Activated T-helper 17 cell treated with anti-CD3 and anti-CD28 coated beads, Interleukin-2, amount 50 U/mL, for 72 hours (primary cell): Measurements from ENCODE around the gene CACNG6. TPM values are rescaled to one million over a fixed set of nuclear protein-coding genes. Genes with fewer than 3 reads are reported as not detected.
A peak's percentile ranks its signal among the peaks of the same experiment; 100 is the strongest.
"Not testable (repeated sequence)": the region's sequence is repeated elsewhere in the genome, so short reads cannot be mapped to it uniquely, and the experiment has no call there.

Experiments
- ATAC-seq: fragments of 150-1000 bp; cut with Tn5 transposase; replicated peaks from 2 replicates; pipeline ENCODE4 v1.10.0; 2021; ENCODE audit warnings: mild to moderate bottlenecking, moderate library complexity
- H3K27ac Mint-ChIP-seq: one replicate; pipeline ENCODE4 v1.8.0; 2022; ENCODE audit warnings: mixed read lengths
- H3K27me3 Mint-ChIP-seq: one replicate; pipeline ENCODE4 v1.8.0; 2022; ENCODE audit warnings: mixed read lengths
- H3K36me3 Mint-ChIP-seq: one replicate; pipeline ENCODE4 v1.8.0; 2022; ENCODE audit warnings: low read depth, mild to moderate bottlenecking, mixed read lengths
- H3K4me1 Mint-ChIP-seq: one replicate; pipeline ENCODE4 v1.8.0; 2022; ENCODE audit warnings: mixed read lengths
- H3K4me3 Mint-ChIP-seq: one replicate; pipeline ENCODE4 v1.8.0; 2022; ENCODE audit warnings: mild to moderate bottlenecking, mixed read lengths
- H3K9me3 Mint-ChIP-seq: one replicate; pipeline ENCODE4 v1.8.0; 2022; ENCODE audit warnings: mixed read lengths
- total RNA-seq, 2 donors: library from RNA; stranded (reverse); gene quantifications; one replicate each; pipeline ENCODE4 v1.2.3, GENCODE V29; 2022

The CACNG6 gene, protein sequence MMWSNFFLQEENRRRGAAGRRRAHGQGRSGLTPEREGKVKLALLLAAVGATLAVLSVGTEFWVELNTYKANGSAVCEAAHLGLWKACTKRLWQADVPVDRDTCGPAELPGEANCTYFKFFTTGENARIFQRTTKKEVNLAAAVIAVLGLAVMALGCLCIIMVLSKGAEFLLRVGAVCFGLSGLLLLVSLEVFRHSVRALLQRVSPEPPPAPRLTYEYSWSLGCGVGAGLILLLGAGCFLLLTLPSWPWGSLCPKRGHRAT
- not detected for total RNA-seq

DNA sequence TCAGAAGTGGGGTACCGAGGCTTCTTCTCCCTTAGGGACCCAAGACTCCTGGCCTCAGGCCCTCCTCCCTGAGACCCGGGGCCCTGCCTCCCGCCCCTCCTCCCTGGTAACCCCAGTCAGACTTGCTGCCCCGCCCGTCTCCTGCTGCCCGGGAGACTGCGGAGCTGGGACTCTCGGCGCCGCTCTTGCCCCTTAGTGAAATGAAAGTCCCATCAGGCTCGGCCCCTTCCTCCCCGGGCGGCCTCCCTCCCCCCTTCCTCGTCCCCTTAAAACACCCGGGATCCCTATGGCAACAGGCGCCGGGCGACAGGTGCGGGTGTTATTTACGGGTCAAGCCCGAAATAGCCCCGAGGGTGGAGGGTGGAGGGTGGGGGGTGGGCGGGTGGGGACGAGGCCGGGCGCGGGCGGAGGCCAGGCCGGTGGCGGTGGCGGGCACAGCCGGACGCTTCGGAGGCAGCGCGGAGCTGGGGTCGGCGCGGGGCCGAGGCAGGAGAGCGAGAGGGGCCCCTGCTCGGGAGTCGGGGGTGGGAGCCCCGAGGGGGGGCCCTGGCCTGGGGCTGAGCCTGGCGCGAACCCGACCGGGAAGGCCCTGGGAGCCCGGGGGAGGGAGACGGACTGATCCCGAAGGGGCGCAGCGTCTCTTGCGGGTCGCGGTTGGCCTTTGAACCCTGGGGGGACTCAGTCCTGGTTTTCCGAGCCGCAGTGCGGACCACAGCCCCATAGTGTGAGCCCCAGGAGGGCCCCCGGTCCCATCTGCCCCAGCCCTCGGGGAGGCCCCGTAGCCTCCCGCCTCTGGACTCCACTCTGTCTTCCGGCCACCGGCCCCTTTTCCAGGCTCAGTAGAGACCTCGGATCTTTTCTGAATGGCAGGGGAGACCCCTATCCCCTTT lies at the start of gene CACNG6:
TSS of gene CACNG6 (plus strand) at position 414 of the 890 bp plus-strand sequence. CDS start 1,241 bp downstream, outside the sequence.
- Mint-ChIP-seq H3K27ac (no peak within 1 kb of the TSS), H3K9me3 (no peaks in the 10 kb centered on the region), H3K4me1 (no peaks in the 10 kb centered on the region), H3K36me3 (no peaks in the 10 kb centered on the region), H3K4me3 (peak within 1 kb of the TSS; percentile 53), H3K27me3 (peaks cover 41% of the 10 kb centered on the region)
- ATAC-seq, result no peak

DNA sequence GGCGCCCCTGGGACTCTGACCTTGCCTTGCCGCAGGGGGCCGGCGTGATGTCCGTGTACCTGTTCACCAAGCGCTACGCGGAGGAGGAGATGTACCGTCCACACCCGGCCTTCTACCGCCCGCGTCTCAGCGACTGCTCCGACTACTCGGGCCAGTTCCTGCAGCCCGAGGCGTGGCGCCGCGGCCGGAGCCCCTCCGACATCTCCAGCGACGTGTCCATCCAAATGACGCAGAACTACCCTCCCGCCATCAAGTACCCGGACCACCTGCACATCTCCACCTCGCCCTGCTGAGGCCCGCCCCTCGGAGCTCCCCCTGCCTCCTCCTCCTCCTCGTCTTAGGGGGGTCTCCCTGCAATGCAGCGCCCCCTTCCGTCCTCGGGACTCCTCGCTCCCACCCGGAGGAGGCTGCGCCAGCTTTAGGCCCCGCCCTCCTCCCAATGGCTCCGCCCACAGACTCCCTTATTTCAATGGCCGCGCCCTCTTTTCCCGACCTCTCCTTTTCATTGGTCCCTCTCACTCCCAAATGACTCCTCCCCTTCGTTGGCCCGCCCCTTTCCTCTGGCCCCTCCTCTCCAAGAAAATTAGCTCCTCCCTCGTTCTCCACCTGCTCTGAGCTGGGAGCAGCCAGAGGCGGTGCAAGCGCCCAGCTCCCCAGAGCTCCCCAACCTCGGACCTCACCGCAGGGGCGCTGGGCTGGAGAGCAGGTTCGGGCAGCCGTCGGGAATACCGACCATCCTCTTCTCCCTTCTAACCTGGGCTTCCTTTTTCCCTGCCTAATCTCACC lies 49.2 kb upstream of the CACNG6 start:
- no peaks in the 10 kb centered on the region for H3K4me1 Mint-ChIP-seq
- H3K9me3 Mint-ChIP-seq, result no peaks in the 10 kb centered on the region
- H3K4me3 Mint-ChIP-seq, result no peak overlapping the region
- H3K27ac Mint-ChIP-seq, result no peak overlapping the region
- H3K27me3 Mint-ChIP-seq, result peaks cover 60% of the 10 kb centered on the region
- ATAC-seq, result no peak
- H3K36me3 Mint-ChIP-seq, result no peaks in the 10 kb centered on the region

DNA sequence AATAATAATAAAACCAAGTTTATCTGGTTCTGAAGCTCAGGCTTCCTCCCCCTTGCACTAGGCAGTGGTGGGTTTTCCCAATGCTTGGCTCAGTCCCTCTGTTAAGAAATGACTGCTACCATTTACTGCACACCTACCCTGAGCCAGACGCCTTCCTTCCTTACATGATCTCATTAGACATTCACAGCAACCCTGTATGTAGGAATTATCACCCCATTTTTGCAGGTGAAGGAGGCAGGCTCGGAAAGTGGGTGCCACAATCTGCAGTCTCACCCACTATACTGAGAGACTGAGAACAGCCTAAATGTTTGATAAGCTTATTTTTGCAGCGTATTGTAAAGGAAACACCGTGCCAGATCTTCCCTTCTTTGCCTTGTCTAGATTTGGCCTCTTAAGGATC lies 47.0 kb upstream of the CACNG6 start:
- no peaks in the 10 kb centered on the region for H3K36me3 Mint-ChIP-seq
- ATAC-seq, result no peak
- H3K4me1 Mint-ChIP-seq, result no peaks in the 10 kb centered on the region
- H3K27ac Mint-ChIP-seq, result no peak overlapping the region
- no peak overlapping the region for H3K4me3 Mint-ChIP-seq
- peaks cover 50% of the 10 kb centered on the region for H3K27me3 Mint-ChIP-seq
- H3K9me3 Mint-ChIP-seq, result no peaks in the 10 kb centered on the region

DNA sequence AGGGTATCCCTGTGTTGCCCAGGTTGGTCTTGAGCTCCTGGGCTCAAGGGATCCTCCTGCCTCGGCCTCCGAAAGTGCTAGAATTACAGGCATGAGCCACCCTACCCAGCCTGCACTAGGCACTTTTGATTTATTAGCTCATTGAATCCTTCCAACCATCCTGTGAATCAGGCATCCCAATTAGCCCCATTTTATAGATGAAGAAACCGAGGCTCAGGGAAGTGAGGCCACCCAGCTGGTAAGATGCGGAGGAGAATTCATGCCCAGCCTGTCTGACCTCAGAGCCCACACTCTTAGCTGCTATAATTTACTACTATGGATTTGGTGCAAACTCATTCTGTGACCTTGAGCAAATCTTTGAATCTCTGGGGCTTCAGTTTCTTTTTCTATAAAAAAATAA lies 46.5 kb upstream of the CACNG6 start:
- Mint-ChIP-seq H3K9me3 (no peaks in the 10 kb centered on the region), H3K4me1 (no peaks in the 10 kb centered on the region), H3K27me3 (peaks cover 45% of the 10 kb centered on the region), H3K4me3 (no peak overlapping the region), H3K36me3 (no peaks in the 10 kb centered on the region), H3K27ac (no peak overlapping the region)
- no peak for ATAC-seq

DNA sequence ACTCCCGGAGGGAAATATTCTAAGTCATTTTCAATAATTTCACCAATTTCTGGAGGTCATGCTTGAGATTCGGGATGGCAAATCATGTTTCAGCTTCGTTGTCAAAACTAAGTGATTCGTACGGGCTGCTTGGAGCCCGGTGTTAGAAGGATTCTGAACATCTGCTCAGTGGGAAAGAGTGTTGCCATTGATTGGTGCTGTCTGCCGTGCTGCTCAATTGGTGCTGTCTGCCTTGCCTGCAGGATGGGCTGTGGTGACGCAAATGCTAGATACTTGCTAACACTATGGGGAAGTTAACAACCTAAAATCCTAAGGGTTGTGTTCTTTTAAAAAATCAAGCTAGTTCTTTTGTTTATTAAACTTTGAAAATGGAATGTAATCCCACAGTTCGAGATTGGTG lies 46.0 kb upstream of the CACNG6 start:
- no peaks in the 10 kb centered on the region for H3K4me1 Mint-ChIP-seq
- no peak for ATAC-seq
- H3K27ac Mint-ChIP-seq, result no peak overlapping the region
- H3K9me3 Mint-ChIP-seq, result no peaks in the 10 kb centered on the region
- no peaks in the 10 kb centered on the region for H3K36me3 Mint-ChIP-seq
- H3K4me3 Mint-ChIP-seq, result no peak overlapping the region
- peaks cover 40% of the 10 kb centered on the region for H3K27me3 Mint-ChIP-seq

DNA sequence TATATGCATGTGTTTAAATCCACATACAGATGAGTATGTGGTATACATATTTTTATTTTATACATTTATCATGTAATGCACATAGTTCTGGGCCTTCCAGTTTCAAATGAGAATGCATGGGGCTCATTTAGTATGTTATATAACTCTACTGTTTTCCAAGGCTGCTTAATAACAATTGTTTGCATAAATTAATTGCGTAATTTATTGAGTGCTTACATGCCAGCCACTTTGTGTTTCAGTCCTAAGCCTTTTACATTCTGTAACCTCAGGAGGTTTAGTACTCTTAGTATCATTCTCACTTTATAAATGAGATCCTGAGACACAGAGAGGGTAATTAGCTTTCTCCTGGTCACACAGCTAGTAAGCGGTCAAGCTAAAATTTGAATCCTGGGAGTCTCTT lies 45.4 kb upstream of the CACNG6 start:
- ATAC-seq, result no peak
- H3K9me3 Mint-ChIP-seq, result no peaks in the 10 kb centered on the region

DNA sequence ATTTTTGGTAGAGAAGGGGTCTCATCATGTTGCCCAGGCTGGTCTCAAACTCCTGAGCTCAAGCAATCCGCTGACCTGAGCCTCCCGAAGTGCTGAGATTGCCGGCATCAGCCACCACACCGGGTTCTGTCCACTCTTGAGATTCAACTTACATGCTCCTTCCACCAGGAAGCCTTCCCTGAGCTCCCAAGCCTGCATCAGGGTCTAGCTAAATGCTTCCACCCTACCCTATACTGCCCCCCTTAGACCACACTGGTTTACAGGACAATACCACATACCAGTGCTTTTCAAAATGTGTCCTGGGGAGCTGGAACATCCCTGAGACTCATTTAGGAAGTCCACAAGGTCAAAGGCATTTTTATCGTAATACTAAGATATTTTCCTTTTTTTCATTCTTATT lies 43.8 kb upstream of the CACNG6 start:
- H3K27me3 Mint-ChIP-seq, result peaks cover 38% of the 10 kb centered on the region
- ATAC-seq, result no peak
- H3K9me3 Mint-ChIP-seq, result no peaks in the 10 kb centered on the region
- H3K4me1 Mint-ChIP-seq, result no peaks in the 10 kb centered on the region
- H3K27ac Mint-ChIP-seq, result no peak overlapping the region
- no peaks in the 10 kb centered on the region for H3K36me3 Mint-ChIP-seq
- H3K4me3 Mint-ChIP-seq, result no peak overlapping the region

More for the DNA sequence above, 45.4 kb upstream of the CACNG6 start:
- H3K27me3 Mint-ChIP-seq, result peaks cover 37% of the 10 kb centered on the region
- H3K4me3 Mint-ChIP-seq, result no peak overlapping the region
- no peaks in the 10 kb centered on the region for H3K36me3 Mint-ChIP-seq
- H3K27ac Mint-ChIP-seq, result no peak overlapping the region
- no peaks in the 10 kb centered on the region for H3K4me1 Mint-ChIP-seq

DNA sequence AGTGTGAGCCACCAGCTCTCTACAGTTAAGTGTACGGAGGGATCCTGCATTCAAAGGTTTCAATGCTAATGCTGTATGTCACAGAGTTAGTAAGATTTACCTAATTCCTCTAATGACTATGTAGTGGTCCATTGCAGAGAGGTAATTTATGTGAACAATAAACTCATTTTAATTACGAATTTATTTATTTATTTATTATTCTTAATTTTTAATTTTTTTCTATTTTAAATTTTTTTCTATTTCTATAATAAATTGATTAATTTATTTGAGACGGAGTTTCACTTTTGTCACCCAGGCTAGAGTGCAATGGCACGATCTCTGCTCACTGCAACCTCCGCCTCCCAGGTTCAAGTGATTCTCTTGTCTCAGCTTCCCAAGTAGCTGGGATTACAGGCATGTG lies 42.8 kb upstream of the CACNG6 start:
- ATAC-seq, H3K36me3 Mint-ChIP-seq, H3K9me3 Mint-ChIP-seq, H3K4me1 Mint-ChIP-seq, H3K4me3 Mint-ChIP-seq, H3K27ac Mint-ChIP-seq: not testable (repeated sequence)
- peaks cover 30% of the 10 kb centered on the region for H3K27me3 Mint-ChIP-seq

DNA sequence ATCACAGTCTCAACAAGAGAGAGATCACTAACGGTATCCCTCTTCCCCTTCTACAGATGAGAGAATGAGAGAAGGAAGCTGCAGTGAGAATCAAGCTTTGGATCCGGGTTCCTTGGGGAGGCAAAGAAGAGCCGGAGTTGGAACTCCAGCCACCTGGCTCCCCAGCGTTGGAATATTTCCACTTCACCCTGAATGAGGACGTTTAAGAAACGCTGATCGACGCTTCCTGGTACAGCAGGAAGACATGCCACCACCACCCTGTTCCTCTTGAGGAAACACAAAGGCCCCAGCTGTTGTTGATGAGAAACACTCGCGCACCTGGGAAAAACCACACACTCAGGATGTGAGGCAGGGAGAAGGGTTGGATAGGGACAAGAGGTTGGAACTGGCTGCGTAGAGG lies 40.0 kb upstream of the CACNG6 start:
- Mint-ChIP-seq H3K9me3 (no peaks in the 10 kb centered on the region), H3K27ac (no peak overlapping the region), H3K36me3 (no peaks in the 10 kb centered on the region), H3K27me3 (peaks cover 21% of the 10 kb centered on the region), H3K4me1 (no peaks in the 10 kb centered on the region), H3K4me3 (no peak overlapping the region)
- no peak for ATAC-seq

DNA sequence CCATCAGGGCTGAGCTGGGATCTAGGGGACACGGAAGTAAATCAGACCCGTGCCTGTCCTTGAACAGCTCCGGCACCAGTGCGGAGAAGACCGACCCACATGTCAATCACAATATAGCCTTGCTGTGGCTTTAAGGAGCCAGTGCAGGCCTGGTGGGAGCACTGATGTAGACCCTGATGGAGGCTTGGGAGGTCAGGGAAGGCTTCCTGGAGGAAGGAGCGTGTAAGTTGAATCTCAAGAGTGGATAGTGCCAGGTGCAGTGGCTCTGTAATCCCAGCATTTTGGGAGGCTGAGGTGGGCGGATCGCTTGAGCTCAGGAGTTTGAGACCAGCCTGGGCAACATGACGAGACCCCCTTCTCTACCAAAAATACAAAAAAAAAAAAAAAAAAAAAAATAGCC lies 39.5 kb upstream of the CACNG6 start:
- no peak for ATAC-seq
- Mint-ChIP-seq H3K4me1 (no peaks in the 10 kb centered on the region), H3K4me3 (no peak overlapping the region)

DNA sequence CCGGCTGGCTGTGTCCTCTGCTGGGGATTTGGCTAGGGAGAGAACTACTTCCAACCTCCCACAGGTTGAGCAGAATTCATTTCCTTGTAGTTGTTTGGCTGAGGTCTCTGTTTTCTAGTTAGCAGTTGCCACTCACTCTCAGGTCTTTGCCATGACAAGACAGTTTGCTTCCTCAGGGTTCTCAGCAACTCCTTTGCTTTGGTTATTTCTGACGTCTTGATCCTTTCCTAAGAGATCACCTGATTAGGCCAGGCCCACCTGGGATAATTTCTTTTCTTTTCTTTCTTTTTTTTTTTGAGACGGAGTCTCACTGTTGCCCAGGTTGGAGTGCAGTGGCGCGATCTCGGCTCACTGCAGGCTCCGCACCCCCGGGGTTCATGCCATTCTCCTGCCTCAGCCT lies 38.1 kb upstream of the CACNG6 start:
- Mint-ChIP-seq H3K36me3 (no peaks in the 10 kb centered on the region), H3K27ac (no peak overlapping the region), H3K9me3 (no peaks in the 10 kb centered on the region), H3K4me3 (no peak overlapping the region), H3K4me1 (peaks cover under 1% of the 10 kb centered on the region), H3K27me3 (peaks cover 30% of the 10 kb centered on the region)
- no peak for ATAC-seq

More for the DNA sequence above, 39.5 kb upstream of the CACNG6 start:
- H3K27ac Mint-ChIP-seq, result no peak overlapping the region
- H3K9me3 Mint-ChIP-seq, result no peaks in the 10 kb centered on the region
- peaks cover 24% of the 10 kb centered on the region for H3K27me3 Mint-ChIP-seq
- H3K36me3 Mint-ChIP-seq, result no peaks in the 10 kb centered on the region

DNA sequence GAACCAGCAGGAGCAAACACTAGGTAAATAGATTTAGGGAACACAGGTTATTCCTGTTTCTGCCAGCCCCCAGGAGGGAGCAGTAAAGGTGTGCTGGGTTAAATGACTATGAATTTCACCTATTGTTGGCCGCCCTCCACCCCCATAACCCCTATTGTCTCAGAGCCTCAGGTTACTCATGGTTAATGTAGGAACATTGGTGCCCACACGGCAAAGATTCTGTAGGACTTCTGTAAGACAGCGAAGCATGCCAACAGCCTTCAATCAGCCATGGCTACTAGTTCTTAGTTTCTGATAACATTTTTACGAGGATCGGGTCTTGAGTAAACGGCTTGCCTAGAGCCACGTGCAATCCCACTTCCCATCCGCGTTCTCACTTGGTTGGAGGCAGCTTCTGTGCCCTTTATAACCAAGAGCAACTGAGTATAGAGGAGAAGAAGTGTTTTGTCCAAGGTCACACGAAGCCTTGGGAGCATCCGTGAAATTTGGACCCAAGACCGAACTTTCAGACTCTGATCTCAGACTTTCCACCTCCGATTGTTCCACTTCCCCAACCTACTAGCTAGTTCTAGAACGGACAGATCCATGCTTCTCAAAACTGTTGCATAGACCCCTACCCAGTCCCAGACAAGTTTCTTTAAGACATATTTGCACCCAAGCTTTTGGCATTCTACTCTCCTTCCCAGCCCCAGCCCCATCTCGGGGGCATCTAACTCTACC lies 33.8 kb upstream of the CACNG6 start:
- Mint-ChIP-seq H3K27ac (no peak overlapping the region), H3K4me1 (peaks cover 6% of the 10 kb centered on the region), H3K27me3 (peaks cover 54% of the 10 kb centered on the region), H3K9me3 (no peaks in the 10 kb centered on the region), H3K36me3 (no peaks in the 10 kb centered on the region), H3K4me3 (no peak overlapping the region)
- no peak for ATAC-seq

DNA sequence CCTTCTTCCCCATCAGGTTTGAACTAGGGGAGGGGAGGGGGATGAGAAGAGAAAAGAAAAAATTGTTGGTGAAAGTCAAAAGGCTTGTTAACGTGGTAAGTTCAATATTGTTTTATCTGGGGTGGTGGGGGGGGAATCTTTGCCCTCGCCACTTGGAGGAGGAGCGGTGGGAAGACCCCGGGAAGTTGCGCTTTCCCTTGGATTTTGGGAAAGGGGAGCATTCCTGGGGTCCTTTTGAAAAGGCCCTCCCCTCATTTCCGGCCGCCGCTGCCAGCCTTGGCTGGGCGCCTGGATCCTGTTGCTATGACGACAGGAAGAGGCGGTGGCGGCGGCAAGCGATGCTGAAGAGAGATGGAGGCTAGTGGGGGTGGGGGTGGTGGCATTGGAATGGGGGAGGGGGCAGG lies 33.3 kb upstream of the CACNG6 start:
- Mint-ChIP-seq H3K27me3 (peaks cover 54% of the 10 kb centered on the region), H3K27ac (no peak overlapping the region), H3K36me3 (no peaks in the 10 kb centered on the region), H3K9me3 (no peaks in the 10 kb centered on the region), H3K4me3 (no peak overlapping the region), H3K4me1 (peaks cover 6% of the 10 kb centered on the region)
- no peak for ATAC-seq
